Prostate gland (tissue), 2 donors: Measurements from ENCODE around the gene ANKRD36.
"Not testable (repeated sequence)": the region's sequence is repeated elsewhere in the genome, so short reads cannot be mapped to it uniquely, and the experiment has no call there.

Experiments
- POLR2AphosphoS5 ChIP-seq: sonication (generic); formaldehyde crosslinking; IDR thresholded peaks from one replicate; pipeline ENCODE4 v1.6.1; 2017; ENCODE audit warnings: antibody characterized with exemption
- TF ChIP-seq, protein P1 (sequence below), 4 experiments: fragments of 200-600 bp in 2 of 4; fragments of 450-650 bp in 2 of 4; sonication (generic) in 2 of 4; IDR thresholded peaks; 1 replicate in 3 of 4; 2 replicates in 1 of 4; pipeline ENCODE4 v1.5.1; 2016 to 2019; ENCODE audit warnings: antibody characterized with exemption in 4 of 4, mild to moderate bottlenecking in 2 of 4, moderate library complexity in 2 of 4

DNA sequence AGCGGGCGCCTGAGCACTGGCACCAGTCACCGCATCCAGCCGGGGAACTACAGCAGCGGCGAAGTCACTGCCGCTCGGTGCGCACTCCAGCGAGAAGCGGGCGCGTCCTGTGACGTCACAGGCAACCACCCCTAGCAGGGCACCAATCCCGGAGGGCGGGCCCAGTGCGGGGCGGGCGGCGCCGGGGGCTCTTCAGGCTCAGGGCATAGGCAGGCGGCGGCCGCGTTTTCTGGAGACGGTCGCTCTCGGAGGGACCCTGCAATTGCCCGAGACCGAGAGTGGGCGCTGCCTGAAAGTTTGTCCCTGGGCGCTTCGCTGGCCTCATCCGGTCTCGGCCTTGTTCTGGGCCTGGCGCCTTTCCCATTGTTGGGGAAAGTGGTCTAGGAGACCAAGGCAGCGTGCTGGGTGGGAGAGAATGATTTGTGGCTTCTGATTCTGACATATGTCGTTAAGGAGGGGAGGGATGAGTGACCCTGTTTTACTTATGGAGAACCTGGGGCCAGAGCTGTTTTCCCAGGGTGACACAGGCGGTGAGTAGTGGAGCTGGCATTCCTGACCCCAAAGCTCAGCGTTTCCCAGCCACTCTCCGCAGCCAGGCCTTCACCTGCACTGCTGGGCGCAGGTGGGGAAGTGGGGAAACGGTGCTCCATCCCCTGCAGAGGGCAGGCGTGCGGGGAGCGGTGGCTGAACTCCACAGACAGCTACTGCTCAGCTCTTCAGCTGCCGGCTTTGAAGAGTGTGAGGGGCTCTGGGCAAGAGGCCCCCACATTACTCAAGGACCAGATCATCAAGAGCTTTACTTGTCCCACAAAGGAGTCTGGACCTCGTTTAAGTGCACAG is 18.0 kb upstream of the ANKRD36 start, which contains the start of gene FAHD2B:
- TF ChIP-seq, protein P1, sequence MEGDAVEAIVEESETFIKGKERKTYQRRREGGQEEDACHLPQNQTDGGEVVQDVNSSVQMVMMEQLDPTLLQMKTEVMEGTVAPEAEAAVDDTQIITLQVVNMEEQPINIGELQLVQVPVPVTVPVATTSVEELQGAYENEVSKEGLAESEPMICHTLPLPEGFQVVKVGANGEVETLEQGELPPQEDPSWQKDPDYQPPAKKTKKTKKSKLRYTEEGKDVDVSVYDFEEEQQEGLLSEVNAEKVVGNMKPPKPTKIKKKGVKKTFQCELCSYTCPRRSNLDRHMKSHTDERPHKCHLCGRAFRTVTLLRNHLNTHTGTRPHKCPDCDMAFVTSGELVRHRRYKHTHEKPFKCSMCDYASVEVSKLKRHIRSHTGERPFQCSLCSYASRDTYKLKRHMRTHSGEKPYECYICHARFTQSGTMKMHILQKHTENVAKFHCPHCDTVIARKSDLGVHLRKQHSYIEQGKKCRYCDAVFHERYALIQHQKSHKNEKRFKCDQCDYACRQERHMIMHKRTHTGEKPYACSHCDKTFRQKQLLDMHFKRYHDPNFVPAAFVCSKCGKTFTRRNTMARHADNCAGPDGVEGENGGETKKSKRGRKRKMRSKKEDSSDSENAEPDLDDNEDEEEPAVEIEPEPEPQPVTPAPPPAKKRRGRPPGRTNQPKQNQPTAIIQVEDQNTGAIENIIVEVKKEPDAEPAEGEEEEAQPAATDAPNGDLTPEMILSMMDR (IDR thresholded peaks at IDR 0.05): not testable (repeated sequence)
- TF ChIP-seq POLR2AphosphoS5: not testable (repeated sequence)
